Astrocyte of the spinal cord (primary cell): ENCODE data around the gene JPH2.

Source experiments
- DNase-seq: peaks from one replicate; pipeline ENCODE4 v3.0.0; 2011; ENCODE audit warnings: low read depth, low spot score
- H3K4me3 ChIP-seq: 2 replicates; pipeline ENCODE4 v1.5.1; 2011; ENCODE audit warnings: low read depth, mild to moderate bottlenecking, low read length, moderate library complexity
- CTCF ChIP-seq: IDR thresholded peaks from 2 replicates; pipeline ENCODE4 v1.5.1; 2012; ENCODE audit warnings: low read depth, mild to moderate bottlenecking, low read length, inconsistent platforms
- in situ Hi-C: cut with HindIII; loops from 2 replicates; pipeline ENCODE4 v1.10.0; 2017; ENCODE audit warnings: low sequenced_read_pairs

JPH2 gene

GRCh38 chr20:44167736-44168135 is 19.3 kb downstream of the JPH2 start:
- DNase-seq, result no peak
- H3K4me3 ChIP-seq, result no peak overlapping the region
- in situ Hi-C loops, result no loop called here
- no peak for TF ChIP-seq CTCF

GRCh38 chr20:44166477-44166876 is 20.5 kb downstream of the JPH2 start:
- in situ Hi-C loops, result no loop called here
- no peak overlapping the region for H3K4me3 ChIP-seq
- TF ChIP-seq CTCF, result no peak
- peak; percentile 37 for DNase-seq

- TF ChIP-seq CTCF, result no peak
- in situ Hi-C loops, result no loop called here
- no peak overlapping the region for H3K4me3 ChIP-seq
- peak; percentile 47 for DNase-seq
Measured at GRCh38 chr20:44166008-44166407, 21.0 kb downstream of the JPH2 start.

GRCh38 chr20:44160133-44160532 is 26.9 kb downstream of the JPH2 start:
- no peak for TF ChIP-seq CTCF
- in situ Hi-C loops, result no loop called here
- DNase-seq, result no peak
- no peak overlapping the region for H3K4me3 ChIP-seq

GRCh38 chr20:44159711-44160110 is 27.3 kb downstream of the JPH2 start:
- DNase-seq, result no peak
- in situ Hi-C loops, result no loop called here
- no peak for TF ChIP-seq CTCF
- H3K4me3 ChIP-seq, result no peak overlapping the region

- no peak for TF ChIP-seq CTCF
- DNase-seq, result no peak
- H3K4me3 ChIP-seq, result no peak overlapping the region
- in situ Hi-C loops, result no loop called here
Measured at GRCh38 chr20:44159125-44159524, 27.9 kb downstream of the JPH2 start.

GRCh38 chr20:44157061-44157460 is 29.9 kb downstream of the JPH2 start:
- no peak for TF ChIP-seq CTCF
- no peak for DNase-seq
- no peak overlapping the region for H3K4me3 ChIP-seq
- in situ Hi-C loops, result no loop called here
